Measurements from ENCODE around the gene PNISR. TPM values are rescaled to one million over a fixed set of nuclear protein-coding genes. Genes with fewer than 3 reads are reported as not detected.

The PNISR gene
- total and polyA plus RNA-seq, 2 of the 13 experiments (the other 11 are each of a cell fraction or from before 2014, with no cell fraction given) = 43.0 to 48.0 TPM

DNA sequence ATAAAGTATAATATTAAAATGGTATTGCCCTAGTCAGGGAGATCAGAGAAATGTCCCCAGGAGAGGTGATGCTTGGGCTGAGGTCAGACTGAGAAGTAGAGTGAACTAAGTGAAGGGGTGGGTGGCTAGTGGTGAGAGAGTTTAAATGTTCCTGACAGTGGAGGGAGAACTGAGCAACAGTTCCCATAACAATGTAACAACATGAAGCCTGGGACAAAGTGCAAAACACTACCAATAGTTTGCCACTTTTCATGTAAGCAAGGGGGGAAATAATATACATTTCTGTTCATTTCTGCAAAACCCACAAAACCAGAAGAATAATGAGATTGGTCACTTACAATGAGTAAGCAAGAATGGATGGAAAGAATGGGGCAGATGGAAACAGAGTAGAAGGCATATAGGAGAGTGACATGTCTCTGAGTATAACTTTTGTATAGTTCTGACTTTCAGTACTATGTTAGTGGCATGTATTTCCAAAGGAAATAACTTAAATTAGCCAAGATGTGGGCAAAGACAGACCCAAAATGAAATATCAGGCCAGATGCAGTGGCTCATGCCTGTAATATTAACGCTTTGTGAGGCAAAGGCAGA is 62.3 kb downstream of the PNISR start:
- intact Hi-C loops (cut with micrococcal nuclease; ENCODE audit: unreplicated experiment) = no loop called here
- Histone ChIP-seq H3K4me3 (replicated peaks in 1 of 3; ENCODE audit: insufficient read depth in 1 of 3, low read depth in 2 of 3, low read length in 3 of 3) (no peak overlapping the region), H3K4me2 (ENCODE audit: low read depth, low read length) (no peak overlapping the region), H4K20me1 (ENCODE audit: insufficient read depth, low read length) (no peaks in the 10 kb centered on the region), H3K27ac (ENCODE audit: extremely low read length, insufficient read depth, low read length) (no peak overlapping the region), H3K79me2 (ENCODE audit: insufficient read depth, low read length) (no peaks in the 10 kb centered on the region), H3K9ac (ENCODE audit: insufficient read depth, low read depth, low read length) (no peak overlapping the region), H3K4me1 (ENCODE audit: insufficient read depth, low read length) (no peaks in the 10 kb centered on the region), H3K36me3 (replicated peaks in 1 of 2; ENCODE audit: control insufficient read depth in 1 of 2, insufficient read depth in 2 of 2, low read length in 2 of 2) (no peaks in the 10 kb centered on the region), H3K9me3 (ENCODE audit: low read length) (no peaks in the 10 kb centered on the region), H2AFZ (ENCODE audit: low read length) (no peak overlapping the region), H3K27me3 (ENCODE audit: control insufficient read depth in 1 of 2, insufficient read depth in 2 of 2, low read length in 2 of 2) (no peaks in the 10 kb centered on the region)
- BruUV-seq (replicated peaks) = no TSS peak
- in situ Hi-C loops (cut with HindIII; ENCODE audit: extremely low pct_ligation_motif_present, low pct_unique_long_range_greater_than_20kb) = no loop called here
- WGBS (ENCODE audit: low lambda C conversion rate) = 75% methylated on average over 1 of the region's 1 CpG
- ChIA-PET POLR2A (no interaction called here), CTCF (ENCODE audit: low intra/inter-chr PET ratio, low total read pairs) (no interaction called here)
- ATAC-seq = no peak
- no peak for DNase-seq (ENCODE audit: low spot score)
- no peak for FAIRE-seq
- TF ChIP-seq, protein P1, sequence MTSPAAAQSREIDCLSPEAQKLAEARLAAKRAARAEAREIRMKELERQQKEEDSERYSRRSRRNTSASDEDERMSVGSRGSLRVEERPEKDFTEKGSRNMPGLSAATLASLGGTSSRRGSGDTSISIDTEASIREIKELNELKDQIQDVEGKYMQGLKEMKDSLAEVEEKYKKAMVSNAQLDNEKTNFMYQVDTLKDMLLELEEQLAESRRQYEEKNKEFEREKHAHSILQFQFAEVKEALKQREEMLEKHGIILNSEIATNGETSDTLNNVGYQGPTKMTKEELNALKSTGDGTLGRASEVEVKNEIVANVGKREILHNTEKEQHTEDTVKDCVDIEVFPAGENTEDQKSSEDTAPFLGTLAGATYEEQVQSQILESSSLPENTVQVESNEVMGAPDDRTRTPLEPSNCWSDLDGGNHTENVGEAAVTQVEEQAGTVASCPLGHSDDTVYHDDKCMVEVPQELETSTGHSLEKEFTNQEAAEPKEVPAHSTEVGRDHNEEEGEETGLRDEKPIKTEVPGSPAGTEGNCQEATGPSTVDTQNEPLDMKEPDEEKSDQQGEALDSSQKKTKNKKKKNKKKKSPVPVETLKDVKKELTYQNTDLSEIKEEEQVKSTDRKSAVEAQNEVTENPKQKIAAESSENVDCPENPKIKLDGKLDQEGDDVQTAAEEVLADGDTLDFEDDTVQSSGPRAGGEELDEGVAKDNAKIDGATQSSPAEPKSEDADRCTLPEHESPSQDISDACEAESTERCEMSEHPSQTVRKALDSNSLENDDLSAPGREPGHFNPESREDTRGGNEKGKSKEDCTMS (CRISPR knock-in tag; conservative IDR thresholded peaks at IDR 0.05) = no peak
- TF ChIP-seq NFKB2 (CRISPR knock-in tag; IDR thresholded peaks at IDR 0.05; ENCODE audit: borderline replicate concordance) = no peak
- no peak for TF ChIP-seq ZNF557 (CRISPR knock-in tag; IDR thresholded peaks at IDR 0.05)
- TF ChIP-seq ELF4 (CRISPR knock-in tag; IDR thresholded peaks at IDR 0.05; ENCODE audit: borderline replicate concordance) = no peak
- TF ChIP-seq ZNF431 (CRISPR knock-in tag; IDR thresholded peaks at IDR 0.05; ENCODE audit: borderline replicate concordance, low read depth) = no peak
- no peak for TF ChIP-seq ZSCAN29 (CRISPR knock-in tag; conservative IDR thresholded peaks at IDR 0.05)
- TF ChIP-seq KAT8 (CRISPR knock-in tag; IDR thresholded peaks at IDR 0.05) = no peak
- TF ChIP-seq ZNF337 (CRISPR knock-in tag; IDR thresholded peaks at IDR 0.05; ENCODE audit: borderline replicate concordance, low read depth) = no peak
- no peak for TF ChIP-seq TAF15 (IDR thresholded peaks at IDR 0.05; ENCODE audit: low read depth, low read length, poor library complexity, severe bottlenecking)
- TF ChIP-seq, protein P2, sequence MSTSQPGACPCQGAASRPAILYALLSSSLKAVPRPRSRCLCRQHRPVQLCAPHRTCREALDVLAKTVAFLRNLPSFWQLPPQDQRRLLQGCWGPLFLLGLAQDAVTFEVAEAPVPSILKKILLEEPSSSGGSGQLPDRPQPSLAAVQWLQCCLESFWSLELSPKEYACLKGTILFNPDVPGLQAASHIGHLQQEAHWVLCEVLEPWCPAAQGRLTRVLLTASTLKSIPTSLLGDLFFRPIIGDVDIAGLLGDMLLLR (CRISPR knock-in tag; IDR thresholded peaks at IDR 0.05) = no peak
- TF ChIP-seq ZNF878 (CRISPR knock-in tag; IDR thresholded peaks at IDR 0.05) = no peak
- TF ChIP-seq, protein P3, sequence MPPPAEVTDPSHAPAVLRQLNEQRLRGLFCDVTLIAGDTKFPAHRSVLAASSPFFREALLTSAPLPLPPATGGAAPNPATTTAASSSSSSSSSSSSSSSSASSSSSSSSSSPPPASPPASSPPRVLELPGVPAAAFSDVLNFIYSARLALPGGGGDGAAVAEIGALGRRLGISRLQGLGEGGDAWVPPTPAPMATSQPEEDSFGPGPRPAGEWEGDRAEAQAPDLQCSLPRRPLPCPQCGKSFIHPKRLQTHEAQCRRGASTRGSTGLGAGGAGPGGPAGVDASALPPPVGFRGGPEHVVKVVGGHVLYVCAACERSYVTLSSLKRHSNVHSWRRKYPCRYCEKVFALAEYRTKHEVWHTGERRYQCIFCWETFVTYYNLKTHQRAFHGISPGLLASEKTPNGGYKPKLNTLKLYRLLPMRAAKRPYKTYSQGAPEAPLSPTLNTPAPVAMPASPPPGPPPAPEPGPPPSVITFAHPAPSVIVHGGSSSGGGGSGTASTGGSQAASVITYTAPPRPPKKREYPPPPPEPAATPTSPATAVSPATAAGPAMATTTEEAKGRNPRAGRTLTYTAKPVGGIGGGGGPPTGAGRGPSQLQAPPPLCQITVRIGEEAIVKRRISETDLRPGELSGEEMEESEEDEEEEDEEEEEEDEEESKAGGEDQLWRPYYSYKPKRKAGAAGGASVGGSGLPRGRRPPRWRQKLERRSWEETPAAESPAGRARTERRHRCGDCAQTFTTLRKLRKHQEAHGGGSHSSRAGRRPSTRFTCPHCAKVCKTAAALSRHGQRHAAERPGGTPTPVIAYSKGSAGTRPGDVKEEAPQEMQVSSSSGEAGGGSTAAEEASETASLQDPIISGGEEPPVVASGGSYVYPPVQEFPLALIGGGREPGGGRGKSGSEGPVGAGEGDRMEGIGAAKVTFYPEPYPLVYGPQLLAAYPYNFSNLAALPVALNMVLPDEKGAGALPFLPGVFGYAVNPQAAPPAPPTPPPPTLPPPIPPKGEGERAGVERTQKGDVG (CRISPR knock-in tag; IDR thresholded peaks at IDR 0.05; ENCODE audit: borderline replicate concordance) = no peak
- TF ChIP-seq, protein P4, sequence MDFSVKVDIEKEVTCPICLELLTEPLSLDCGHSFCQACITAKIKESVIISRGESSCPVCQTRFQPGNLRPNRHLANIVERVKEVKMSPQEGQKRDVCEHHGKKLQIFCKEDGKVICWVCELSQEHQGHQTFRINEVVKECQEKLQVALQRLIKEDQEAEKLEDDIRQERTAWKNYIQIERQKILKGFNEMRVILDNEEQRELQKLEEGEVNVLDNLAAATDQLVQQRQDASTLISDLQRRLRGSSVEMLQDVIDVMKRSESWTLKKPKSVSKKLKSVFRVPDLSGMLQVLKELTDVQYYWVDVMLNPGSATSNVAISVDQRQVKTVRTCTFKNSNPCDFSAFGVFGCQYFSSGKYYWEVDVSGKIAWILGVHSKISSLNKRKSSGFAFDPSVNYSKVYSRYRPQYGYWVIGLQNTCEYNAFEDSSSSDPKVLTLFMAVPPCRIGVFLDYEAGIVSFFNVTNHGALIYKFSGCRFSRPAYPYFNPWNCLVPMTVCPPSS (IDR thresholded peaks at IDR 0.05) = no peak
- TF ChIP-seq, protein P5, sequence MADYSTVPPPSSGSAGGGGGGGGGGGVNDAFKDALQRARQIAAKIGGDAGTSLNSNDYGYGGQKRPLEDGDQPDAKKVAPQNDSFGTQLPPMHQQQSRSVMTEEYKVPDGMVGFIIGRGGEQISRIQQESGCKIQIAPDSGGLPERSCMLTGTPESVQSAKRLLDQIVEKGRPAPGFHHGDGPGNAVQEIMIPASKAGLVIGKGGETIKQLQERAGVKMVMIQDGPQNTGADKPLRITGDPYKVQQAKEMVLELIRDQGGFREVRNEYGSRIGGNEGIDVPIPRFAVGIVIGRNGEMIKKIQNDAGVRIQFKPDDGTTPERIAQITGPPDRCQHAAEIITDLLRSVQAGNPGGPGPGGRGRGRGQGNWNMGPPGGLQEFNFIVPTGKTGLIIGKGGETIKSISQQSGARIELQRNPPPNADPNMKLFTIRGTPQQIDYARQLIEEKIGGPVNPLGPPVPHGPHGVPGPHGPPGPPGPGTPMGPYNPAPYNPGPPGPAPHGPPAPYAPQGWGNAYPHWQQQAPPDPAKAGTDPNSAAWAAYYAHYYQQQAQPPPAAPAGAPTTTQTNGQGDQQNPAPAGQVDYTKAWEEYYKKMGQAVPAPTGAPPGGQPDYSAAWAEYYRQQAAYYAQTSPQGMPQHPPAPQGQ (CRISPR knock-in tag; IDR thresholded peaks at IDR 0.05; ENCODE audit: borderline replicate concordance) = no peak

All from HepG2 (cell line).